Limb (tissue), 2 donors: ENCODE results near the gene TSKU.
"Not testable (repeated sequence)": the region's sequence is repeated elsewhere in the genome, so short reads cannot be mapped to it uniquely, and the experiment has no call there.

Experiments used
- DNase-seq, 2 donors: peaks; one replicate each; pipeline ENCODE4 v3.0.0-alpha.2; 2016; ENCODE audit errors: extremely low spot score in 2 of 2

The TSKU gene

DNA sequence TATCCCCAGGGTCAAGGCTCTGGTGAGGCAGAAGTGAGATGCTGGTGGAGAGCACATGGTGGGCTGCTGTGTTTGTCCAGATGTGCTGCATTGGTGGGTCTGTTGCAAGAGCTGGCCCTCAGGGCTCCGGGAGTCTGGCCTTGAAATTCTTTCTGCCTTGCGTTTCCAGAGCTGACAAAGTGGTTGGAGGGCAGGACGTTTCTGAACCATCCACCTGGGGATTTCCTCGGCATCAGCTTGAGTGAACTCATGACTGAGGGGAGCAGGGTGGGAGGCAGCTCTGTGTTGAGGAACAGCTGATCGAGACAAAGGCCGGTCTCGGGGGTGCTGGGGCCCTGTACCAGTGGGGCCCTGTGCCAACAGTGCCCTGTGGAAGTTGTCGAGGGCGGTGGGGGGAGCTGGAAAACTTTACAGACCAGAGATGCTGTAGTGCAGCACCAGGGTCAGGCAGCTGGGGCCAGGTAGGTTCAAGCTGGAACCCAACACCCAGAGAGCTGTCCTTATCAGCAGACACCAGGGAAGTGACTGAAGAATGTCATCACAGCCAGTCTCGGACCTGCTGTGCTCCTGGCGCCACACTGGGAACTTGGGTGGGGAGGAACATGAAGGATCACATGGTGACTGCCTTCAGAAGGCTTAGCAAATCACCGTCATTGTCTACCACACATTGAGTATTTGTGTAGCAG lies 4.9 kb downstream of the TSKU start:
- no peak for DNase-seq

DNA sequence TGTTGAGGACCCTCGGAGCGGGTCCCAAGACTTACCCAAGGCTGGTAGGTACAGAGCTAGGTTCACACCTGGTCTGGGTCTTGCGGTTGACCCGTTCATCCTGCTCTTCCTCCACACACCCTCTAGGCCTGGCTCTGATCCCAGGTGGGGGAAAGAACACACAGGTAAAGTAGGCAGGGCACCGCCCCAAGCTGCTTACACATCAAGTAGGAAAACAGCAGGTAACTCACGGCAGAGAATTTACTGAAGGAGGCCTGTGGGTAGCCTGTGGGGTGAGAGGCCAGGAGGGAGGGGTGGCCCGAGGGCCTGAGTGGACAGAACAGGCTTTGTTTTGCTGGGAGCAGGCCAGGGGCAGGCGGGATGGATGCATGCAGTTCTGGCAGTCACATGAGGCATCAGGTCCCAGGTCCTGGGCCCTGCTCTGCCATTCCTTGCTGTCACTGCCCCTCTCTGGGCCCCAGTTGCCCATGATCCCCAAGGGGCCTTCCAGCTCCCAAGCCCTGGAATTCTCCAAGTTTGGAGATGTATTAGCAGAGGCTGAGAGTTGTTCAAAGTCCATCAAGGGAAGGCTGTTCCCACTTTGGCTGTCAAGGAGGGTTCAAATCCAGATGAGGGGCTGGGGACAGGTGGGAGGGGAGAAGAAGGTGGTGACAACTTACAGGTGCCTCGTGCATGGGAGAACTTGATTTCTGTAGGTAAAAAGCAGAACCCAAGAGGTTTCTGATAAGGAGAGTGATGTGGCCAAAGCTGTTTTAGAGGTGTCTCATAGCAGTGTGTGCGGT lies 5.7 kb downstream of the TSKU start:
- DNase-seq: peak in 1 of 2 donors; percentile 41

DNA sequence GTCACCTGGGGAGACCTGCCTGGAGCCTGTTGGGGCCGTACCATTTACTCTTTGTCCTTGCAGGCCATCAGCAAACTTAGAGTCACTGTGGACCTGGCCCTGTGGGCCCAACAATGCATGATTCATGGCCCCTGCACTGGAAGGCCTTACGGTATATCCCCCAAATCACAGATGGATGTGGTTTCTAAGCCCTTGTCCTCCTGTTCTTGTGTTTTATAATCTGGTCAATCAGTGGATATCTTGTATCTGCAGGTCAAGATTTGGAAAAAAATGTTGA lies 6.2 kb downstream of the TSKU start:
- DNase-seq: no peak

DNA sequence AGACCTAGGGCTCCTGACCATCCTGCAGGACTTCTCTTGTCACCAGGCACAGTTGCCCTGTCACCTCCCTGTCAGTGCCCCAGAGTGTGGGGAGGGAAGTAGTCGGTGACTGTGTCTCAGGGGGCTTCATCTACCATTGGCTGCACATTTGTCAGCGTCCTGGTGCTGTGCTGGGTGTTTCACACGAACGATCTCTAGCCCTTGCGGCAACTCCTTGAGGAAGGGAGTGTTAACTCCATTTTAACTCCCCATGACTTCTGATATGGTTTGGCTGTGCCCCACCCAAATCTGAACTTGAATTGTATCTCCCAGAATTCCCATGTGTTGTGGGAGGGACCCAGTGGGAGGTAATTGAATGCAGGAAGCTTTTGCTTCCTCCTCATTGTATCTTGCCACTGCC lies 7.1 kb downstream of the TSKU start:
- DNase-seq: no peak

DNA sequence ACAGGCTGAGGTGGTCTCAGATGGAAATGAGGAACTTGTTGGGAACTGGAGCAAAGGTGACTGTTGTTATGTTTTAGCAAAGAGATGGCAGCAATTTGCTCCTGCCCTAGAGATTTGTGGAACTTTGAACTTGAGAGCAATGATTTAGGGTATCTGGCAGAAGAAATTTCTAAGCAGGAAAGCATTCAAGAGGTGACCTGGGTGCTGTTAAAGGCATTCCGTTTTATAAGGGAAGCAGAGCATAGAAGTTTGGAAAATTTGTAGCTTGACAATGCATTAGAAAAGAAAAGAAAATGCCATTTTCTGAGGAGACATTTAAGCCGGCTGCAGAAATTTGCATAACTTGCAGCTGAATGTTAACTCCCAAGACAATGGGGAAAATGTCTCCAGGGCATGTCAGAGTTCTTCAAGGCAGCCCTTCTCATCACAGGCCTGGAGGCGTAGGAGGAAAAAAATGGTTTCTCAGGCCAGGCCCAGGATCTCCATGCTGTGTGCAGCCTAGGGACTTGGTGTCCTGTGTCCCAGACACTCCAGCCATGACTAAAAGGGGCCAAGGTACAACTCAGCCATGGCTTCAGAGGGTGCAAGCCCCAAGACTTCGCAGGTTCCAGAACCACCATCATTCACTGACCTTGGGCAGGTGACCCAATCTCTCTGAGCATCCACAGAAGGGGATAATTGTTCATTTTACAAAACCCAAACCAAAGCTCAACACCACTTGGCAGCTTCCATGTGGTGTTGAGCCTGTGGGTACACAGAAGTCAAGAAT lies 8.0 kb downstream of the TSKU start:
- DNase-seq: not testable (repeated sequence)

DNA sequence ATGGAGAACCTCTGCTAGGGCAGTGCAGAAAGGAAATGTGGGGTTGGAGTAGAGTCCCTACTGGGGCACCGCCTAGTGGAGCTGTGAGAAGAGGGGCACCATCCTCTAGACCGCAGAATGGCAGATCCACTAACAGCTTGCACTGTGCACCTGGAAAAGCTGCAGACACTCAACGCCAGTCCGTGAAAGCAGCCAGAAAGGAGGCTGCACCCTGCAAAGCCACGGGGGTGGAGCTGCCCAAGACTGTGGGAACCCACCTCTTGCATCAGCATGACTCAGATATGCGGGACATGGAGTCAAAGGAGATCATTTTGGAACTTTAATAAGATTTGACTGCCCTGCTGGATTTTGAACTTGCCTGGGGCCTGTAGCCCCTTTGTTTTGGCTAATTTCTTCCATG lies 8.7 kb downstream of the TSKU start:
- no peak for DNase-seq

DNA sequence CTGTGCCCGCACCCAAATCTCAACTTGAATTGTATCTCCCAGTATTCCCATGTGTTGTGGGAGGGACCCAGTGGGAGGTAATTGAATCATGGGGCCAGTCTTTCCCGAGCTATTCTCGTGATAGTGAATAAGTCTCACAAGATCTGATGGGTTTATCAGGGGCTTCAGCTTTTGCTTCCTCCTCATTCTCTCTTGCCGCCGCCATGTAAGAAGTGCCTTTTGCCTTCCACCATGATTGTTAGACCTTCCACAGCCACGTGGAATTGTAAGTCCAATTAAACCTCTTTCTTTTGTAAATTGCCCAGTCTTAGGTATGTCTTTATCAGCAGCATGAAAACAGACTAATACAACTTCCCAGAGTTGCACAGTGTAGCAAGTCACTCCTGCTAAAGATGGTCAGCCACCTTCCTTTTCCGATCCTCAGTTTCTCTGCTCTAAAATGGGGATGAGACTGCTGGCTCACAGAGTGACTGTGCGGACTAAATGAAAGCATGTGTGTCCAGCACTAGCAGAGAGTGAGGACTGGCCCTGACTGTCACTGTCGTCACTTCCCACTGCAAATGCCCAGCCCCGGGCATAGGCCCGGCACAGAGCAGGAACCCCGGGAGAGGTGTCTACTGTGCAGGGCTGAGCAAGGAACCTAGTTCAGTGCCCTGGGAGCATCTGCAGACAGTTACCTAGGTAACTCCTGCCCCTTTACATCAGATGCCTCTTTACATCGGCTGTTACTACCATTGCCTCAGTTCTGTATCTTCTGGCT lies 9.5 kb downstream of the TSKU start:
- no peak for DNase-seq

DNA sequence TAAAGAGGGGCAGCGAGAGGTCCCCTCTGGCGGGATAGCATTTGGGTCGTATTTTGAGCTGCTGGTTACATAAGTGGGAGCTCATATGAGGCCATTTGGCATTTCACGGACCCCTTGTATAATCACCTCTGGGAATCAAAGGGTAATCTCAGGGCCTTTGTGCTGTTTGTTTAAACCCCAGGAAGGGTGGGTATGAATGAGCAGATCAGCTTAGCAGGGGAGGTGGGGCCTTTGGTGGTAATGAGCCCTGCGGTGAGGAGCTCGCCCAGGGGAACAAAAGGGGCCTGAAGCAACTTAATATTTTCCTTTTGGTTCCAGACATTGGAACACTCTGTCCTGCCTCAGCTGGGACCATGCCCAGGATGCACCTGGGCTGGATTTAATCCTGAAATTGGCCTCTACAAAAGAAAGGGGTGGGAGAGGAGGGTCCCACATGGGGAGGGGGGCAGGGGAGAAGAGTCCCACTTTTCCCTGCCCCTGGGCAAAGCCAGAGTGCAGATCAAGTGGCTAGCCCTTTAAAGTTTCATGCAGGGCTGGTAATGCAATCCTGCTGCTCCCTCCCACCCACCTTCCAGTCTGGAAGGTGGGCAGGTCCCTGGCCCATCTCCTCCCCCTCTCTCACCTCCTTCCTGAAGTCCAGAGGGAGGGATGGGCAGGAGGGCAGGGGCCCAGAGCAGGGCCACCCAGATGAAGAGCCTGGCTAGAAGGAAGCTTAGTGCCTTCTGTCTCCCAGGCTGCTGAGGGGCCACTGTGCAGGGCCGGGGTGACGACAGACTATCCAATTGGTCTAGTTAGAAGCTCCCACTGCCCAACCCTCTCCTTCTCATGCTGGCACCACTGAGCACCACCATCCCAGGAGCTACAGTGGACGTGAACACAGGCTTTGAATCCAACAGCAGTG lies 10.5 kb downstream of the TSKU start:
- no peak for DNase-seq

DNA sequence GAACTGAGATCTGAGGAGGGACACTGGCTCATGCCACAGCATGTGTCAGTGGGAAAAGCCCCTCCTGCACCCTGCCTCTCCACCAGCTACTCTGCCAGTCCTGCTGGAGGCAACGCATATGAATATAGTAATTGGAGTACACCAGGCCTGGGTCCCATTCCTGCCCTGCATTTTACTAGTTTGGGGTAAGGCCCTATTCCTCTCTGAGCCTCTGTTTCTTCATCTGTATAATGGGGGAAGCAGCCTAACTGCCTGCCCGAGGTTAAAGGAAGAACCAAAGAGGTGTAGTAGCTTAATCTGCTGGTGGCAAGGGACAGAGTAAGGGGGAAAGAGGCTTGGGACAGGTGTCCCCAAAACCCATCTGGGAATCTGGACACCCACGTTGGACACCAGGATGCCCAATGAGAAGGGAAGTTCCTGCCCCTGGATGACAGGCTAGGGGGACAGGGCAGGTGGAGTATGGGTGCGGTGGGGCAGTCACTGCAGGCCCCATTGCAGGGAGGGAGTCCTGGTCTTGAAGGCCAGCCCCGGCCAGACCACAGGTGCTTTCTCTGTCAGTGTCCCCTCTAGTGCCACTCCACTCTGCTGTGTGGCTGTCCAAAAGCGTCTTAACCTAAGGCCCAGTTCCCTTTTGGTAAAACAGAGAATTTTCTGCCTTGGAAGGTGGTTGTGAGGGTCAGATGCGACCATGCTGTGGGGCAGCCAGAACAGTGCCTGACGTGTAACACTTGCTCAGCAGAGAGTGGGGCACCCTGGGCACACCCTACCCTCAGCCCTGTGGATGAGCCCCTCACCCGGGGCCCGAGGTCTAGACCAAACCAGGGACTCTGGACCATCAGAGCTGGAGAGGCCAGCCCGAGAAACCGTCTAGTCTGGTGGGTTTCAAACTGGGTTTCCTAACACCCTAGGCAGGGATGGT lies 11.5 kb downstream of the TSKU start:
- DNase-seq: no peak

DNA sequence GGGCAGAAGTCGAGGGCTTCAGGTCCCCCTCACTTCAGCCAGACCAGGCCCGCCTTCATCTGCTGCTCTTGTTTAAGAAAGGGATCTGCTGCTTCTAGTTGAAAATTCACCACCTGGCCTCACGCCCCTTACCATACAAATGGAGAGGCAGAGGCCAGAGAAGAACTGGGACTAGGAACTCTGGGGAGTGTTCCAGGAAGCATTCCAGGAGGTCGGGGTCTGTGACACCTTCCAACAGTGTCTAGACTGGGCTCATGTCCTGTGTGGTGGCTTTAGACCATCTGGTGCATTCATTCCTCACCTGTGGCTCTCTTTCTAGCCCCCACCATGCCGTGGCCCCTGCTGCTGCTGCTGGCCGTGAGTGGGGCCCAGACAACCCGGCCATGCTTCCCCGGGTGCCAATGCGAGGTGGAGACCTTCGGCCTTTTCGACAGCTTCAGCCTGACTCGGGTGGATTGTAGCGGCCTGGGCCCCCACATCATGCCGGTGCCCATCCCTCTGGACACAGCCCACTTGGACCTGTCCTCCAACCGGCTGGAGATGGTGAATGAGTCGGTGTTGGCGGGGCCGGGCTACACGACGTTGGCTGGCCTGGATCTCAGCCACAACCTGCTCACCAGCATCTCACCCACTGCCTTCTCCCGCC lies 12.3 kb downstream of the TSKU start:
- DNase-seq: no peak

DNA sequence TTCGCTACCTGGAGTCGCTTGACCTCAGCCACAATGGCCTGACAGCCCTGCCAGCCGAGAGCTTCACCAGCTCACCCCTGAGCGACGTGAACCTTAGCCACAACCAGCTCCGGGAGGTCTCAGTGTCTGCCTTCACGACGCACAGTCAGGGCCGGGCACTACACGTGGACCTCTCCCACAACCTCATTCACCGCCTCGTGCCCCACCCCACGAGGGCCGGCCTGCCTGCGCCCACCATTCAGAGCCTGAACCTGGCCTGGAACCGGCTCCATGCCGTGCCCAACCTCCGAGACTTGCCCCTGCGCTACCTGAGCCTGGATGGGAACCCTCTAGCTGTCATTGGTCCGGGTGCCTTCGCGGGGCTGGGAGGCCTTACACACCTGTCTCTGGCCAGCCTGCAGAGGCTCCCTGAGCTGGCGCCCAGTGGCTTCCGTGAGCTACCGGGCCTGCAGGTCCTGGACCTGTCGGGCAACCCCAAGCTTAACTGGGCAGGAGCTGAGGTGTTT lies 12.8 kb downstream of the TSKU start:
- DNase-seq: no peak

DNA sequence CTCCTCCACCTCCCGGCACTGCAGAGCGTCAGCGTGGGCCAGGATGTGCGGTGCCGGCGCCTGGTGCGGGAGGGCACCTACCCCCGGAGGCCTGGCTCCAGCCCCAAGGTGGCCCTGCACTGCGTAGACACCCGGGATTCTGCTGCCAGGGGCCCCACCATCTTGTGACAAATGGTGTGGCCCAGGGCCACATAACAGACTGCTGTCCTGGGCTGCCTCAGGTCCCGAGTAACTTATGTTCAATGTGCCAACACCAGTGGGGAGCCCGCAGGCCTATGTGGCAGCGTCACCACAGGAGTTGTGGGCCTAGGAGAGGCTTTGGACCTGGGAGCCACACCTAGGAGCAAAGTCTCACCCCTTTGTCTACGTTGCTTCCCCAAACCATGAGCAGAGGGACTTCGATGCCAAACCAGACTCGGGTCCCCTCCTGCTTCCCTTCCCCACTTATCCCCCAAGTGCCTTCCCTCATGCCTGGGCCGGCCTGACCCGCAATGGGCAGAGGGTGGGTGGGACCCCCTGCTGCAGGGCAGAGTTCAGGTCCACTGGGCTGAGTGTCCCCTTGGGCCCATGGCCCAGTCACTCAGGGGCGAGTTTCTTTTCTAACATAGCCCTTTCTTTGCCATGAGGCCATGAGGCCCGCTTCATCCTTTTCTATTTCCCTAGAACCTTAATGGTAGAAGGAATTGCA lies 13.5 kb downstream of the TSKU start:
- DNase-seq: no peak

DNA sequence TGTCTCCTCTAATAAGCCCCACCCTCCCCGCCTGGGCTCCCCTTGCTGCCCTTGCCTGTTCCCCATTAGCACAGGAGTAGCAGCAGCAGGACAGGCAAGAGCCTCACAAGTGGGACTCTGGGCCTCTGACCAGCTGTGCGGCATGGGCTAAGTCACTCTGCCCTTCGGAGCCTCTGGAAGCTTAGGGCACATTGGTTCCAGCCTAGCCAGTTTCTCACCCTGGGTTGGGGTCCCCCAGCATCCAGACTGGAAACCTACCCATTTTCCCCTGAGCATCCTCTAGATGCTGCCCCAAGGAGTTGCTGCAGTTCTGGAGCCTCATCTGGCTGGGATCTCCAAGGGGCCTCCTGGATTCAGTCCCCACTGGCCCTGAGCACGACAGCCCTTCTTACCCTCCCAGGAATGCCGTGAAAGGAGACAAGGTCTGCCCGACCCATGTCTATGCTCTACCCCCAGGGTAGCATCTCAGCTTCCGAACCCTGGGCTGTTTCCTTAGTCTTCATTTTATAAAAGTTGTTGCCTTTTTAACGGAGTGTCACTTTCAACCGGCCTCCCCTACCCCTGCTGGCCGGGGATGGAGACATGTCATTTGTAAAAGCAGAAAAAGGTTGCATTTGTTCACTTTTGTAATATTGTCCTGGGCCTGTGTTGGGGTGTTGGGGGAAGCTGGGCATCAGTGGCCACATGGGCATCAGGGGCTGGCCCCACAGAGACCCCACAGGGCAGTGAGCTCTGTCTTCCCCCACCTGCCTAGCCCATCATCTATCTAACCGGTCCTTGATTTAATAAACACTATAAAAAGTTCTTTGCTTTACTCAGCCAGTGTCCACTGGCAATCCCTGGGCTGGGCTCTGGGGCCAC lies 14.4 kb downstream of the TSKU start:
- no peak for DNase-seq

DNA sequence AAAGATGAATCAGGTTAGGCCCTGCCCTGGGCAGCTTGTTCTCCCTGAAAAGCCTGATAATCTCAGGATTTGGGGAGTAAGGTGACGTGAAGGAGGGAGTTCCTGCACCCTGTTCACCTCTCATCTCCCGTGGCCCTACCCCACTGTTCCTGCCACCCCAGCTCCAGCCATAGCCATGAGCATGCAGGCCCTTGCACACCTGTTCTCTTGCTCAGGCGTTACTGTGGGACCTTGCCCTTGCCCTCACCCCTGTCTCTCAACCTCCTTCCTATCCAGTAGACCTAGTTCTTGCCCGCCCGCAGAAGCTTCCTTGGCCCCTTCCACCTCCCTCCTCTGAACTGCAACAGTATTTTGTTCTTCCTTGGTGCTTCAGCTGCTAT lies 15.0 kb downstream of the TSKU start:
- DNase-seq: no peak

DNA sequence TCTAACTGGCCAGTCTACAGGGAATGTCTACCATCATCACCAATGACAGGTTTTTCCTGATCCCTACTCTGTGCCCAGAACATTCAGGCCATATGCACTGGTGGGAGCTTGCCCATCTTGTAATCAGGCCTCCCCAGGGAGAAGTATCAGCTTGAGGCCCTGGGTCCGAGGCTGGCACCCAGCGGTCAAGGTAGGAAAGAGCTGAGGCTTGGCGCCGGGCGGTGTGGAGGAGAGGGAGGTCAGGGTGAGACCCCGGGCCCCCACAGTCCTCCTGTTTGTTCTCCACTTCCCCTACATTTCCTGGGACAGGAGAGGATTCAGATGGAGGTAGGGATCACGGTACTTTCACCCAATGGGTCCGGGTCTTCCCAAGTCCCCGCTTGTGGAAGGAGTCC lies 15.5 kb downstream of the TSKU start:
- no peak for DNase-seq

DNA sequence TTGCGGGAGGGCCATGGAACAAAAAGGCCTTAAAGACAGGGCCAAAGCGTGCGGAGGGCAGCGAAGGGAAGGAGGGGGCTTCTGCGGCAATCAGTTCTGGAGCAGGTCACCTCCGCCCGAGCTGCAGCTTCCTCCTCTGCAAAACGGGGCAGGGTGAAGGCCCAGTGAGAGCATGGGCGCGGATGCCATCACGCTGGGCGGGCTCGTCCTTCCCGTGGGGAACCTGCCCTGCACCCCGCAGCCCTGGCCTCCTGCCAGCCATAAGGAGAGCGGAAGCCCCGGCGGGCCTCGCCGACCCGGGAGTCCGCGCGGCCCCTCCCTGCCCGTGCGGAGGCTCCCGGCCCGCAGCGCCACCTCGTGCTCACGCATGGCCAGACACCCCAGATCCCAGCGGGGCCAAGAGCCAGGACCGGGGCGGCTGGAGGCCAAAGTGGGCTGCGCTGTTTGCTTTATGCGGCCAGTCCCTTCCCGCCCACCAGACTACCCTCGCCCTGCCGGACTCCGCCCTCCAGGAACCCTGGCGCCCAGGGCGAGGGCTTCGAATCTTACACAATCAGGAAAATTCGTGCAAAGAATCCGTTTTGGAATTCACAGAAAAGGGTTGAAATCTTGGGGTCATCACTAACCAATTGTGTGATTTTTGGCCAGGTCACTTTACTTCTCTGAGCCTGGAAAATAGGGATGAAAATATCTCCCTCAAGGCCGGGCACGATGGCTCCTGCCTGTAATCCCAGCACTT lies 16.1 kb downstream of the TSKU start:
- peak; percentile 65 to 86 for DNase-seq
